HL-60 (cell line): ENCODE measurements around the gene PAK5.

Experiments used
- DNase-seq, 2 experiments: peaks; one replicate each; pipeline ENCODE4 v3.0.0-alpha.2; 2010 to 2020; ENCODE audit warnings: low read depth in 1 of 2, low spot score in 1 of 2
- H3K27ac ChIP-seq: fragments of 250-450 bp; sonication (Bioruptor Pico); replicated peaks from 2 replicates; pipeline ENCODE4 v1.5.1; 2020; ENCODE audit warnings: mild to moderate bottlenecking, moderate library complexity
- H3K27me3 ChIP-seq: fragments of 250-450 bp; sonication (Bioruptor Pico); 2 replicates; pipeline ENCODE4 v1.5.1; 2021; ENCODE audit warnings: mild to moderate bottlenecking, moderate library complexity; ENCODE audit not compliant: insufficient read depth, poor library complexity, severe bottlenecking
- H3K4me3 ChIP-seq: replicated peaks from 2 replicates; pipeline ENCODE4 v1.5.1; 2011; ENCODE audit warnings: mild to moderate bottlenecking, control low read depth, low read length; ENCODE audit not compliant: insufficient read depth
- CTCF ChIP-seq: IDR thresholded peaks from one replicate; pipeline ENCODE4 v1.5.1; 2011; ENCODE audit warnings: low read length, control low read depth, inconsistent platforms; ENCODE audit not compliant: insufficient read depth
- GABPA ChIP-seq: IDR thresholded peaks from 2 replicates; pipeline ENCODE4 v1.6.1; 2012; ENCODE audit warnings: low read depth
- POLR2AphosphoS5 ChIP-seq: IDR thresholded peaks from 2 replicates; pipeline ENCODE4 v1.6.1; 2012; ENCODE audit warnings: low read depth
- REST ChIP-seq: IDR thresholded peaks from 2 replicates; pipeline ENCODE4 v1.6.1; 2012; ENCODE audit warnings: low read depth; ENCODE audit not compliant: insufficient replicate concordance
- SPI1 ChIP-seq: IDR thresholded peaks from 2 replicates; pipeline ENCODE4 v1.6.1; 2012; ENCODE audit warnings: low read depth, mild to moderate bottlenecking, borderline replicate concordance

The PAK5 gene

GRCh38 chr20:9628141-9628540 lies 210.7 kb downstream of the PAK5 start:
- no peak for TF ChIP-seq CTCF
- no peak for TF ChIP-seq GABPA
- TF ChIP-seq REST: no peak
- no peaks in the 10 kb centered on the region for H3K27me3 ChIP-seq
- H3K27ac ChIP-seq: no peak overlapping the region
- H3K4me3 ChIP-seq: no peak overlapping the region
- DNase-seq: no peak

GRCh38 chr20:9627219-9627618 lies 211.7 kb downstream of the PAK5 start:
- no peak overlapping the region for H3K27ac ChIP-seq
- no peak for DNase-seq
- H3K27me3 ChIP-seq: no peaks in the 10 kb centered on the region
- TF ChIP-seq POLR2AphosphoS5 (no peak), GABPA (no peak), SPI1 (no peak), CTCF (no peak), REST (no peak)
- no peak overlapping the region for H3K4me3 ChIP-seq

GRCh38 chr20:9626357-9626756 lies 212.5 kb downstream of the PAK5 start:
- no peak for TF ChIP-seq CTCF
- no peak for TF ChIP-seq SPI1
- TF ChIP-seq GABPA: no peak
- no peak for TF ChIP-seq REST
- no peak for TF ChIP-seq POLR2AphosphoS5
- Histone ChIP-seq H3K27ac (no peak overlapping the region), H3K27me3 (no peaks in the 10 kb centered on the region), H3K4me3 (no peak overlapping the region)
- DNase-seq: no peak
